ENCODE results near the gene PPP4C.
"Not testable (repeated sequence)": the region's sequence is repeated elsewhere in the genome, so short reads cannot be mapped to it uniquely, and the experiment has no call there.

PPP4C gene

DNA sequence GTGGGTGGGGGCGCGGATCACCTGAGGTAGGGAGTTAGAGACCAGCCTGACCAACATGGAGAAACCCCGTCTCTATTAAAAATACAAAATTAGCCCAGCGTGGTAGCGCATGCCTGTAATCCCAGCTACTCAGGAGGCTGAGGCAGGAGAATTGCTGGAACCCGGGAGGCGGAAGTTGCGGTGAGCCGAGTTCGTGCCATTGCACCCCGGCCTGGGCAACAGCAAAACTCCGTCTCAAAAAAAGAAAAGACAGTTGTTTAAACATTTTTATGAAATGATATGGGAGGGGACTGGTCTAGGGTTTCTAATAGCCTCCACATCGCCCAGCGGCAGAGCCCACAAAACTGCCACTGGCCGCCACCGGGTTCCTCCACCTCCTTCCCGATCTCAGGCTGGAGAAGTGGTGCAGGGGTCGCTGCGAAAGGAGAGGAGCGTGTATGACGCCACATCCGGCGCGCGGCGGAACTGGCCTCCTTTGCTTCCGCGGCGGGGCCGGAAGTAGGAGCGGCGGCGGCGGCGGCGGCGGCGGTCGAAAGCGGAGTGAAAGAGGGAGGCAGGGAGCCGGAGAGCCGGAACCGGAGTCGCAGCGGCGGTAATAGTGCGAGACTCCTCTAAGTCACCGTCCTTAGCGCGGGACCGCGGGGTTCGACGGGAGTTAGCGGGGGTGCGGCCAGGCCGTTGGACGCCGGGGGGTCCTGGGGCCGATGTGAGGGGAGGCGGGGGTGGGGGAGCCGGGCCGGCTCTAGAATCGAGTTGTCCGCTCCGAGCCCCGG lies at the start of gene PPP4C:
PPP4C (plus strand) TSS at position 492 of the 773 bp plus-strand sequence. CDS start 384 bp downstream, outside the sequence.
- H3K4me3 ChIP-seq (ENCODE audit: low read depth, low read length): peak within 1 kb of the TSS; percentile 94
- peak; percentile 56 for DNase-seq (ENCODE audit: low read depth)

DNA sequence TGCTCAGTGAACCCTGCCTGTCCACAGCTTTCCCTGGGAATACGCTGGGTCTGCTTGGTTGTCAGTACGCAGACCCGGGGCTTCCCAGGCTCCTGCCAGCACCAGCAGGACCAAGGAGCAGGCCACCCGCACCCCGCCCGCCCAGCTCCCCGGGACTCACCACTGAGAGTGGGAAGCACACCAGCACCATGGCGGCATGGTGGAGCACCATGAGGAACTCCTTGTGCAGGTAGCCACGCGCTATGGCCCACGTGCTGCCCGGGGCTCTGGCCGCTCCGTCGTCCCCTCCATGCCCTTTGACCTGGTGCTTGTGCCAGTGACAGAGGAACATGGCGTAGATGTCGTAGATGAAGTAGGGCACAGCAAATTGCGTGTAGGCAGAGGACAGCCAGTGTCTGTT lies 49.3 kb upstream of the PPP4C start:
- H3K4me3 ChIP-seq (ENCODE audit: low read depth, low read length): no peak overlapping the region
- DNase-seq (ENCODE audit: low read depth): no peak

DNA sequence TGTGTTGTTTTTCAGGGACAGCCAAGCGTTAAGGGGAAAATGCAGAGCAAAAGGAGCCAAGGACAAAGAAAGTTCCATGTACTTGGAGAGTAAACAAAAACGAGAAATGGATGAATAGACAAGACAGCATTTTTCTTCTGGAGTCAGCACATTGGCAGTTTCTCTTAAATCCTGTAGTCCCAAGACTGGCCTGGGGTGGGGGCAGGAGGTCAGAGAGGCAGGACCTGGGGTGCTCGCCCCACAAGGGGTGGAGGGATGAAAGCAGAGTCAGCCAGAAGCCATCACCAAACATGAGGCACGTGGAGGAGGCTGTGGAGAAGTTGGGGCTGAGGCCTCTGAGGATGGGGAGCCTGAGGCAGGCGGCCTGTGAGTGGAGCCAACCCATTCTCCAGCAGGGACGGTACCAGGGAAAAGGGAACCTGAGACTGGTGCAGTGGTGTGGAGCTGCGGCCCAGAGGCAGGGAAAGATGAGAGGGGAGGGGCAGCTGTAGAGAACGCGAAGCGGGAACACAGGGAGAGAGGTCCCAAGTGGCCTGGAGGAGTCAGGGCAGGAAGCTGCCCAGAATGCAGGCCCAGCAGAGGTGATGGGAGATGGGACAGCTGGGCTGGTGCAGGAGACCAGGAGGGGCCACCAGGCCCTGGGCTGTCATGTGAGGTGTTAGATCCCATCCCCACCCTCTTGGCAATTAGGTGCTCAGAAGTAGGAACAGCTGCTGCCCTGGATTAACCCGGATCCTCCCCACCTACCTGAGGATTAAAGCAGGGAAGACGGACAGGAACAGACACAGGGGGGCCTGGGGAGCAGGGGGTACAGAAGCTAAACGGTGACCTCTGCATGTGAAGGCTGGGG lies 48.0 kb upstream of the PPP4C start:
- no peak overlapping the region for H3K4me3 ChIP-seq (ENCODE audit: low read depth, low read length)
- DNase-seq (ENCODE audit: low read depth): no peak

DNA sequence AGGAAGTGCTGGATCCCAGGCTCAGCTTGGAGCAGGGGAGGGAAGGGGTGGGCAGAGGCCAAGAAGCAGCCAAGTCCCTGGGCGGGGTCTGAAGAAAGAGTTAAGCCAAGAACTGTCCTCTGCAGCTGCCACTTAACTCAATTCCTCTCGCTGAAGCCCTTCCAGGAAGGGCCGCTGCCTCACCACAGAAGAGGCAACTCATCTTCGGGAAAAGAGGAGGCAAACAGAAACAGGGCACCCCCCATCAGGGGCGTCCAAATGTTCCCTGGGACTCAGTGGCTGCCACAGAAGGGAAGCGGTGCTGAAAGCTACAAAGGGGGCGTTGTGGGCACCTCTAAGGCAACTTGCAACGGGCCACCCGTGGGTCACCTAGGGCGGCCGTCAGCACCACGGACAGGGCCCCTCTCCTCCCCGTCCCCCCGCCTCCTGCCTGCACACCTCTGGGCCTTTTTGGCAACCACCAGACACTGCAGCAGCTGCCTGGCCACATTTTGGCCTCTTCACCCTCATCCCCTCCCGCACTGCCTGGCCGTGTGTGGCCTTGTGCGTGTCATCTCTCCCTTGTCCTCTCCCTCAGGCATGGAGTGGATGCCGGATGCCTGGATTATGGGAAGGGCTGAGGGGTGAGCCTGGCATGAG lies 47.2 kb upstream of the PPP4C start:
- H3K4me3 ChIP-seq (ENCODE audit: low read depth, low read length): no peak overlapping the region
- DNase-seq (ENCODE audit: low read depth): no peak

DNA sequence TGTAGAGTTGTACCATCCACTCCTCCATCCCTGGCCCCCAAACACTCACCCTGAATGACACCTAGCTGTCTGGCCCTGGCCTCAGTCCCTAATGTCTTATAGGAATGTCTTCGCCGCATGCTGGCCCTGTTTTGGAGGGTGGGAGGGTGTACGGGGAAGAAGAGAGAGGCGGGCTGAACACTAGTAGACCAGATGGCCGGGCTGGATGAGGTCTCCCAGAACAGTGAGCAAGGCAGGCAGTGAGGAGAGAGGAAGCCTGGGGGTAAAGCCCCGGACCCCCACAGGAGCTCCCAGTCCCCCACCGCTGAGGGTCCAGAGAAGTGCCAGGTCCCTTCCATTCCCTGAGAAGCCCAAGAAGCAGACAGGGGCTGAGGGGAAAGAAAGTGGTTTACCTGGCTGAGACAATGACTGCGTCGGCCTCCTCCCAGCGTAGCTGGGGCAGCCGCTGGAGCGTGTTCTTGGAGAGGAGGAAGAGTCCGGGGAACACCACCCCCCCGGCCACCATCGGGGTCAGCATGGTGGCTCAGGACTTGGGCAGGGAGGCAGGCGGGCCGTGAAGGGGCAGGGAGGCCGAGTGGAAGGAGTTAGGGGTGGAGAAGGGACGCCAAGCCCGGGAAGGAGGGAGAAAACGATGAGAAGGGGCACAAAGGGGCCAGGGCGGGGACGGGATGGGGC lies 45.6 kb upstream of the PPP4C start:
- no peak for DNase-seq (ENCODE audit: low read depth)
- H3K4me3 ChIP-seq (ENCODE audit: low read depth, low read length): no peak overlapping the region

DNA sequence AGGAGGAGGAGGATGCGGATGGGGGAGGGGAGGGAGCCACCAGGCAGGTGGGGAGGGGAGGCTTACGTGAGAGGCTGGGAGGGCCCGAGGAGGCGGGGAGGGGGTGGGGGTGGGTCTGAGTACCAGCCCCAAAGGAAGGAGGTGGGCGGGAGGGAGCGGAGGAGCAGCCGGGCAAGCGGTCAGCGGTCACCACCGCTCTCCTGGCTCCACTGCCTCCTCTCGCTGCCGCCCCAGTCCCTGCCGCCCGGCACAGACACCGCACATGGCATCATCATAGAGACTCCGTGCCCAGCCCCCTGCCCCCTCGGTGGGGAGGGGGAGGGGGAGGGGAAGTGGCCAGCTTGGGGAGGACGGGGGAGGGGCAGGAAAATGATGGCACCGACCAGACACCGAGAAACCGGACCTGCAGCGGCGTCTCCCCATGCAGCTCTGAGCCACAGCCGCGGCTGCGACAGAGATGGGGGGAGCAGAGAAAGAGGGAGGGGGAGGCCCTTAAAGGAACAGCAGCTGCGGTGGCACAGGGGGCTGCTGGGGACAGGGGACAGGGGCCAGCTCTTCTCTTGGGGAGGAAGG lies 44.9 kb upstream of the PPP4C start, which contains the start of gene TLCD3B:
TLCD3B (minus strand) TSS at position 431 of the 573 bp plus-strand sequence. CDS start 744 bp downstream, outside the sequence.
- DNase-seq (ENCODE audit: low read depth): no peak
- peak within 1 kb of the TSS; percentile 23 for H3K4me3 ChIP-seq (ENCODE audit: low read depth, low read length)

DNA sequence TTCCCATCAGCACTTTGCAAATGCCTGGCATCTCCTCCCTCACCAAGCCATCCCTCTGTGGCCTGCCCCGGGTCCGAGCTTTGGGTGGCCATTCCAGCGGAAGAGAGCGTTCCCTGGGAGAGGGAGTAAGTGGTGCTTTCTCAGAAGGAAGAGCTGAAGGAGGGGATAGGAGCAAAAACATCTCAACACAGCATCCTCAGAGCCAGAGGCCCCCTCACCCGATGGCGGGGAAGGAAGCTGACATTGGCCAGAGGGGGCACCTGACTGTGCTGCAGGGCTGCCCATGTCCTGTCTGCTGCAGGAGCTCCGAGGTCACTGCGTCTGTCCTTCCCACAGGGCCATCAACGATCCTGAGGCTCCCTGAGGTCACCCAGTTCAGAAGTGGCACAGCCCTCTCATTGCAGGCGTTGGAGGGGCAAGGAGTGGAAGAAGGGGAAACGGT lies 44.3 kb upstream of the PPP4C start:
- peak overlapping the region; percentile 23 for H3K4me3 ChIP-seq (ENCODE audit: low read depth, low read length)

DNA sequence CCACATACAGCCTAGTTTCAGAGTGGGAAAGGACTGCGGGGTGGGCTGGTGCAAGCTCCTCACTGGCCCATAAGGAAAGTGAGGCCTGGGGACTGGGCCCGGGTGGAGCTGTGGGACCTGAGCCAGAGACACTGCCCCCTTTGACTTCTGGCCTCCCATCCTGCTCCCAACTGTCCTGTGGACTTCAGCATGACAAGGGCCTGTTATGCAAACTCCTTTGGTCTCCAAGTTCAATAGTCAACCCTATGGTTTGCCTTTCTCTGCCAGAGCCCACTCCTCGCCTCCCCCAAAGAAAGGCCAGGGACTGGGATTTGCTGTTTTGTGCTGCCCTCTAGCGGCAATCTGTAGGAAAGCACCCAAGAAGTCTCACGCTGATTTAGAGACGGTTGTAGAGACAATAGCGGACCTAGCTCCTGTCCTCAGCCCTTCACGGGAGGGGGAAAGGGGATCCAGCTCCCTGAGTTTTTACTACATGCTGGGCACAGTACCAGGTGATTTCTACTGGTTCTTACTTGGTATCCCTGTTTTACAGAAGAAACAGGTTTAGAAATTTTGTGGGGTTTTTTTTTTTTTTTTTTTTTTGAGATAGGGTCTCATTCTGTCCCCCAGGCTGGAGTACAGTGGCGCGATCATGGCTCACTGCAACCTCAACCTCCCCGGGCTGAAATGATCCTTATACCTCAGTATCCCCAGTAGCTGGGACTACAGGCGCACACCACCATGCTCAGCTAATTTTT lies 43.5 kb upstream of the PPP4C start:
- DNase-seq (ENCODE audit: low read depth): peak; percentile 12

More for the DNA sequence above, 44.3 kb upstream of the PPP4C start:
- no peak for DNase-seq (ENCODE audit: low read depth)

GRCh38 chr16:30033270-30033669 lies 42.5 kb upstream of the PPP4C start:
- DNase-seq (ENCODE audit: low read depth): no peak
- no peak overlapping the region for H3K4me3 ChIP-seq (ENCODE audit: low read depth, low read length)

More for the DNA sequence above, 43.5 kb upstream of the PPP4C start:
- H3K4me3 ChIP-seq (ENCODE audit: low read depth, low read length): no peak overlapping the region

GRCh38 chr16:30040221-30040620 lies 35.6 kb upstream of the PPP4C start:
- no peak for DNase-seq (ENCODE audit: low read depth)
- no peak overlapping the region for H3K4me3 ChIP-seq (ENCODE audit: low read depth, low read length)

DNA sequence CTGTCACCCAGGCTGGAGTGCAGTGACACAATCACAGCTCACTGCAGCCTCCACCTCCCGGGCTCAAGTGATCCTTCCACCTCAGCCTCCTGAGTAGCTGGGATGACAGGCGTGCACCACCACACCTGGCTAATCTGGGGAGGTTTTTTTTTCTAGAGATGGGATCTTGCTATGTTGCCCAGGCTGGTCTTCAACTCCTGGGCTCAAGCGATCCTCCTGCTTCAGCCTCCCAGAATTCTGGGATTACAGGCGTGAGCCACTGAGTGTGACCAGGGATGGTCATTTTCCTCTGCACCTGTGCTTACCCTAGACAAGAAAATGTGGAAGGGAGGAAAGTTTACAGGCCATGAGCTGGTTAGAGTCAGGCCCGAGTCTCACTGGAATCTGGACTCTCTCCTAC lies 35.1 kb upstream of the PPP4C start:
- not testable (repeated sequence) for H3K4me3 ChIP-seq (ENCODE audit: low read depth, low read length); DNase-seq (ENCODE audit: low read depth)

DNA sequence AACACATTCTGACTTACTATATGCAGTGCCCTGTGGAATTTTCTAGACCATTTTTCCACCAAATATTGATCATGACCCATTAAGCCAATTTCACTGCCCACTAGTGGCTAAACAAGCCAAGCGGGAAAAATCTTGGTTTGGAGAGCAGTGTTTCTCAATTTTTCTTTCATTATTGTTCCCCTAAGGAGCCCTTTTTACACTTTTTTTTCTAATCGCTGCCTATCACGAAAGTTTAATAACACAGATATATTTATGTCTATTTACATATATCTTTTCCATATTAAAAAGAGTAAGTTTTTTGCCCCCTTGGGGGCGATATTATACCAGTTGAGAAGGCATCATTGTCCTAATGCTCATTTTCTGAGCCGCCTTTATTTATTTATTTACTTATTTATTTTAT lies 34.0 kb upstream of the PPP4C start:
- no peak overlapping the region for H3K4me3 ChIP-seq (ENCODE audit: low read depth, low read length)
- no peak for DNase-seq (ENCODE audit: low read depth)

GRCh38 chr16:30046178-30046577 lies 29.6 kb upstream of the PPP4C start:
- no peak for DNase-seq (ENCODE audit: low read depth)

DNA sequence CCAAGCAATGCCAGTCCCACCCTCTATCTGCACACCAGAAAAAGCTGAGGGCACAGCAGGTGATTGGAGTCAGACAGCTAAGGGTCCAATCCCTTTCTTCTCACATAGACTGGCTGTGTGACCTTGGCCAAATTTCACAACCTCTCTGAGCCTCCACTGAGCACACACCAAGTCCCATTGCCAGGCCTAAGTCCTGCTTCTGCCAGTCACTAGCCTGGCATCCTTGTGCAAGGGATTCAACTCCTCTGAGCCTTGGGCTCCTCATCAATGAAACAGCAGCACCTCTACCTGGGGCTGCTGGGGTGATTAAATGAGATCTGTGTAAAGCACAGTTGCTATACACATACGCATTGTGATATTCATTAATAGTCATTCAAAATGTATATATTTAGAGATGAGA lies 29.2 kb upstream of the PPP4C start:
- no peak overlapping the region for H3K4me3 ChIP-seq (ENCODE audit: low read depth, low read length)
- DNase-seq (ENCODE audit: low read depth): no peak

More at GRCh38 chr16:30046178-30046577, 29.6 kb upstream of the PPP4C start:
- H3K4me3 ChIP-seq (ENCODE audit: low read depth, low read length): no peak overlapping the region

GRCh38 chr16:30049871-30050270 lies 25.9 kb upstream of the PPP4C start:
- no peak overlapping the region for H3K4me3 ChIP-seq (ENCODE audit: low read depth, low read length)
- no peak for DNase-seq (ENCODE audit: low read depth)

DNA sequence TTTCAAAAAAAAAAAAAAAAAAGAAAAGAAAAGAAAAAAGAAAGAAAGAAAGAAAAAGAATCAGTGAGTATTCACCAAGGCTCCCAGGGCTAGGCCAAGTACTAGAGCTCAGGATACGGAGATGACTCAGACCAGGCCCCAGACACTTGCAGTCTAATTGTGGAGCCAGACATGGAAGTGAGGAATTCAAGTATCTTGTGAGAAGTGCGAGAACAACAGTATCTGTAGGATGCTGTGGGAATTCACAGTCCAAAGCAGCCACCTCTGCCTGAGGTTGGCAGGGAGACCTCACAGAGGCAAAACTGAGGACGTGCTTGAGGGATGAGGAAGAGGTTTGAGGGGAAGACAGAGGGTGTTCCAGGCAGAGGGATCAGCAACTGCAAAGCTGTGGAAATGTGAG lies 24.3 kb upstream of the PPP4C start:
- no peak overlapping the region for H3K4me3 ChIP-seq (ENCODE audit: low read depth, low read length)
- DNase-seq (ENCODE audit: low read depth): no peak

- peak; percentile 62 for DNase-seq (ENCODE audit: low read depth)
- H3K4me3 ChIP-seq (ENCODE audit: low read depth, low read length): peak overlapping the region; percentile 76
Measured at GRCh38 chr16:30052671-30053372, 23.0 kb upstream of the PPP4C start.

Data from skeletal muscle cell (primary cell).